ENCODE data around the gene FGF7.
"Not testable (repeated sequence)": the region's sequence is repeated elsewhere in the genome, so short reads cannot be mapped to it uniquely, and the experiment has no call there.

FGF7 gene

GRCh38 chr15:49495993-49496753 lies 73.1 kb downstream of the FGF7 start:
- DNase-seq = no peak

GRCh38 chr15:49501586-49501985 lies 78.5 kb downstream of the FGF7 start:
- no peak for DNase-seq

GRCh38 chr15:49506341-49506740 lies 83.3 kb downstream of the FGF7 start:
- no peak for DNase-seq

- no peak for DNase-seq
Measured at GRCh38 chr15:49507261-49507660, 84.2 kb downstream of the FGF7 start.

GRCh38 chr15:49512739-49513138 lies 89.7 kb downstream of the FGF7 start:
- DNase-seq = not testable (repeated sequence)

- no peak for DNase-seq
Measured at GRCh38 chr15:49521802-49522201, 98.8 kb downstream of the FGF7 start.

- no peak for DNase-seq
Measured at GRCh38 chr15:49528289-49528688, 105.2 kb downstream of the FGF7 start.

- no peak for DNase-seq
Measured at GRCh38 chr15:49530092-49530491, 107.0 kb downstream of the FGF7 start.
